Mammary epithelial cell (primary cell): Measurements from ENCODE around the gene ZNF575.

Source experiments
- CTCF ChIP-seq, 2 donors: IDR thresholded peaks in 1 of 2; conservative IDR thresholded peaks in 1 of 2; 2 replicates each; pipeline ENCODE4 v1.5.1; 2011 to 2012; ENCODE audit warnings: inconsistent platforms in 2 of 2, low read length in 2 of 2, mild to moderate bottlenecking in 2 of 2, control low read depth in 1 of 2, low read depth in 1 of 2; ENCODE audit not compliant: insufficient read depth in 1 of 2; ENCODE audit errors: extremely low read depth in 1 of 2
- EZH2 ChIP-seq: IDR thresholded peaks from 2 replicates; pipeline ENCODE4 v1.6.1; 2012; ENCODE audit warnings: low read length, inconsistent platforms, borderline replicate concordance

- TF ChIP-seq CTCF (conservative IDR thresholded peaks at IDR 0.05 in 1 of 2, IDR thresholded peaks at IDR 0.05 in 1 of 2; ENCODE audit: extremely low read depth in 1 of 2, insufficient read depth in 1 of 2, low read depth in 1 of 2, low read length in 2 of 2), result no peak
- no peak for TF ChIP-seq EZH2
Observed at GRCh38 chr19:43572171-43572588, 39.2 kb downstream of the ZNF575 start.
